Stimulated activated CD4-positive, alpha-beta T cell treated with anti-CD3 and anti-CD28 coated beads, Interleukin-1b, Interleukin-23, amount 100 ng/mL, for 1 hour (primary cell): Measurements from ENCODE around the gene AFF2.

ENCODE experiments used
- DNase-seq, 2 donors: peaks; one replicate each; pipeline ENCODE4 v3.0.0-alpha.2; 2020; ENCODE audit warnings: low read depth in 2 of 2

Gene AFF2

DNA sequence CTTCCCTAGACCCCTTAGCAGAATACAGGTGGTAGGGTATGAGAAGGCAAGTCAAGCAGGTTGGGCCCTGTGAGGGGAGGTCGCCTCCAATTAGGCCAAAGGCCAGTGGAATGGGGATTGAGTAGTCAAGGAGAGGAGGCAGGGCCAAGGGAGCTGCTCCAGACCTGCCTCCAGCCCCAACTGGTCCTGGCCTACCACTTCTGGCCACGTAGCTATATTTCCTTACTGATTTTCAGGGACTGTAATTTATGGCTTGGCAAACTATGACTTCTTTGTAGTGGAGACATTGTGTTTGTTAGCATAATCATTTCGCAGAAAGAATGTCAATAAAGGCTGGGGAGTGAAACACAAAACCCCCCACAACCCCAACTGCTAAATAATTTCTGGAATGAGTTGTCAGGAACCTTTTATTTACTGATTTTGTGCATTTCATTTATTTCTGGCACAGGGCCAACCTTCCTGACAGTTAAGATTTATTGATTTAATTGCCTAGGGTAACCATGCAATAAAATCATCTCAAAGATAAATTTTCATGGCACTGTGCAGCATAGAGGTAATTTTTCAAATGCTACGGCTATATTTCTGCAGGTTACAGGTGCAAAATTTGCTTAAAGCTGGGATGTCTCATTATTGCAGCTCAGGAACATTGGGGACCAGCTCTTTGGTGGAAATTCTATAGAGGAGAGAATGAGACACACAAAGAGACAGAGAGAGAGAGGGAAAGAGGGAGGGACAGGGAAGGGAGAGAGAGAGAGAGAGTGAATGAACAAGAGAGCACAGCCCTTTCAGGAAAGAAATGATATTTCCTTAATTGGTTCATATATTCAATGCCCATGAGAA is 509.8 kb downstream of the AFF2 start:
- DNase-seq = no peak

DNA sequence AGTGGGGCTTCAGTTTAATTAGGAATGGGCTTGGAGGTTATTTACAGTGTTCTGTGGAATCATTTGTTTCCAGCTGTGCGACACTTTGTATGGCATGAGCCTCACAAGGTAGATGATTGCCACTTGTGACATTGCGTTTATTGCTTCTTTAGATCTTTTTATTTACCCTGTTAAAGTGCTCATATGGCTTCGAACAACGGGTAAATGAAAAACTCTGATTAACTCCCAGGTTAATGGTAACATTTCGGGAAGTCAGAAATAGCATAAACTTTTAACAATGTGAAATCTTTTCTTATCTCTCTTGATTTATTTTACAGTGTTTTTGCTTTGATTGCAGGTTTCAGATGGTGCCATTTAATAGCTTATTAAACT is 510.4 kb downstream of the AFF2 start:
- DNase-seq = no peak

DNA sequence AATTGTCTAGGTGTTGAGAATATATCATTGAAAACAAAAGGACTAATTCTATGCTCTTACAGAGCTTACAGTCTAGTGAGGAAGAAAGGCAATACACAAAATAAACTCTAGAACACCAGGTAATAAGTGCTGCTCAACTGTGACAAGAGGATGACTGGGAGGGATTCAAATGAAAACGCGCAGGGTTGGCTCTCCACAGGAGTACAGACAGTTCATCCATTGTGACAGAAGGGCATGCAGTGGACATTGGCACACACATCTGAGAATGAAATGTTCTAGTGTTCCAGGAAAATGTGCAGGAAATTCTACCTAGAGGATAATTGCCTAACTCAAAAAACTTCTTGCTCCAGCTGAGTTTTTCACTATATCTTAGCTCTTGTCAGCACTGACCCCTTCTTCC is 512.7 kb downstream of the AFF2 start:
- DNase-seq = no peak

GRCh38 chrX:149021159-149021558 is 520.7 kb downstream of the AFF2 start:
- DNase-seq = no peak

DNA sequence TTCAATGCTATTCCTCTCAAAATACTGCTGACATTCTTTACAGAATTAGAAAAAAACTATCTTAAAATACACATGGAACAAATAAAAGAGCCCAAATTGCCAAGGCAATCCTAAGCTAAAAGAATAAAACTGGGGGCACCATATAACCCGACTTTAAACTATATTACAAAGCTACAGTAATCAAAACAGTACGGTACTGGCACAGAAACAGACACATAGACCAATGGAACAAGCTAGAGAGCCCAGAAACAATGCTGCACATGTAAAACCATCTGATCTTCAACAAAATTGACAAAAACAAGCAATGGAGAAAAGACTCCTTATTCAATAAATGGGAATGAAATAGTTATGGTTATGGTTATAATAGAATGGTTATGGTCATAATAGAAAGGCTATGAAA is 522.1 kb downstream of the AFF2 start:
- DNase-seq = no peak

DNA sequence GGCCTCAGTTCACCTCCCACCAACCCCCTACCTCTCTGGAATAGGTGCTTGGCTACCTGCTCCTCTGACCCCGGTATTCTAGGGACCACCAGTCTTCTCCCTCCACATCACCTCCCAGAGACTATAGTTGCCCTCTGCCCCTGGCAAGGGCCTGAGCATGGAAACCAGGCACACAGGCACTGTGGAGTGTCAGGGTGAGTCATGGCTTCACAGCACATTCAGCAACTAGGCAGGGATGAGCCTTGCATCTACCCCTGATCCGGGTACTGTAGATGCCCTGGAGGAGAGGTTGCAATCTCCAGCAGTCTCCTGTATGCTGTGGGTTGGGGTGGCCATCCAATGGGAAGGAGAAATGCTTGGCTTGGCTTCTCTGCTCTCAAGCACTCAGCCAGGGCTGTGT is 532.0 kb downstream of the AFF2 start:
- no peak for DNase-seq

DNA sequence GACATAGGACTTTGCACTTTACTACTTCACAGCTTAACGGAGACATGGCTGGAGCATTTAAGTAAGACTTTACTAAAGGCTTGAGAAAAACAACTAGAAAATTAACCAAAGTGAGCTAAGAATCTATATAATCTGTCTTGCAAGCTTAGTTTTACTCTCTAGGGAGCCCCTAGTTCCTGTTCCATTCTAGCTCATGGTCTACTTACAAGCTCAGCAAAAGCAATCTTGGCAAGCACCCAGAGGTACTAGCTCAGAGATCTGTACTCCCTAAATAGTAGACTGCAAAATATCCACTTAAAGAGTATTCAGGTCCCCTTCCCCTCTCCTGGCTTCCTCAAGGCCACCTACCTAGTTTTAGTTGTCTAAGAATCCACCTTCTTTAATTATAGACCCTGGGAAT is 535.7 kb downstream of the AFF2 start:
- no peak for DNase-seq

DNA sequence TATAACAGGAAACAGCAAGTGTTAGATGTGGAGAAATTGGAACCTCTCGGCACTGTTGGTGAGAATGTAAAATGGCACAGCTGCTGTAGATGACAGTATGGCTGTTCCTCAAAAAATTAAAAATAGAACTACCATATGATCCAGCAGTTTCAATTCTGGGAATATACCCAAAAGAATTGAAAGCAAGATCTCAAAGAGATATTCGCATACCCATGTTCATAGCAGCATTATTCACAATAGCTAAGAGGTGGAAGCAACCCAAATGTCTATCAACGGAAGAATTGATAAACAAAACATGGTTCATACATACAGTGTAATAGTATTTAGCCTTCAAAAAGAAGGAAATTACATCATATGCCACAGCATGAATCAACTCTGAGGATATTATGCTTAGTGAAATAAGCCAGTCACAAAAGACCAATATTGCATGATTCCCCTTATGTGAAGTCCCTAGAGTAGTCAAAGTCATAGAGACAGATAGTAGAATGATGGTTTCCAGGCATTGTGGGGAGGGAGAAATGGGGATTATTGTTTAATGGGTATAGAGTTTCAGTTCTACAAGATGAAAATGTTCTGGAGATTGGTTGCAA is 537.0 kb downstream of the AFF2 start:
- DNase-seq = no peak

- DNase-seq = no peak
Observed at GRCh38 chrX:149039057-149039456, 538.6 kb downstream of the AFF2 start.

DNA sequence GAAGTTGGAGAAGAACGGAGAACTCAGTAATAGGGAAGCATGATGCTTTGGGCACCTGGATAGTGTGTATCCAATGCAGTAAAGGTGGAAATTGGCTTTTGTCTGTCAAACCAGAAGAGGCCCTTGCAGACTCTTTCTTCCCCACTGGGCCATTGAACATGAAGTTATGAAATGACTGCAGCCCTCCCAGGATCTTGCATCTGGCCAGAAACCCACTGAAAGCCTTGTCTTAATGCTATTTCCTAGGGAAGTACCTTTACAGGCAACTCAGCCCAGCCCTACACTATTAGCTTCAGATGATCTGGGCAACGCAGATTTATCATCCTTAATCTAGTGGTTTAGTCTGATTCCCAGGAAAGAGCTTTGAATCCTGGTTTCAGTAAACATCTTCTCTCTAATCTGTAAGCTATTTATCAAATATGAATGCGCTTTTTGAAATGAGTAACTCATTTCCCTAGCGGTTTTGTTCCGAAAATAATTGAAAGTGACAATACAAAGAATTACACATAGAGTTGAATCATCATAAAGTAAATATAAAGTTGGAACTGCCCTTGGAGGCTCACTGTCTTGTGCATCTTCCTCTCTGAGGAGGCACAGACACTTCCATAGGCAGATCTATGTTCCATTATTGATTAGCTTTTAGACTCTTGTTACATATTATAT is 540.6 kb downstream of the AFF2 start:
- no peak for DNase-seq

GRCh38 chrX:149043401-149043800 is 543.0 kb downstream of the AFF2 start:
- DNase-seq = no peak

DNA sequence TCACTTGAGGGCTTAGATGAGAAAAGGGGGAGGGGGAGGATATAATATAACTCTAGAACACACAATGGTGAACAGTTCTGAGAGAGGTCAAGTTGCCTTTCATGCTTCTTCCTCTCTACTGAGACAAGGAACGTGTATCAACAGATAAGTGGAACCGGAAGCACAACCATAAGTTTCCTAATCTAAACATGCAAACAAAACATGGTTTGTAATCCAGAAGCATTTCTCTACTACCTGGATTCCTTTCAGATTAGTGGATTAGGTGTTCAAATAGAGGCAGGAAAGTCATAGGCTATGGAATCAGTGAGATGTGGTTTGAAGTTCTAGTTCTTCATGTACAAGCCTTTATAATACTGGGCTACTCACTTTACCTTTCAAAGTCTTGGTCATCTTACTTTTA is 544.1 kb downstream of the AFF2 start:
- no peak for DNase-seq

- no peak for DNase-seq
Observed at GRCh38 chrX:149045645-149046210, 545.3 kb downstream of the AFF2 start.
